HG02798 (cell line): ENCODE measurements around the gene CD200R1.
A peak's percentile ranks its signal among the peaks of the same experiment; 100 is the strongest.

Source experiments
- ATAC-seq: cut with Tn5 transposase; IDR thresholded peaks from one replicate; pipeline ENCODE4 v1.9.1; 2021; ENCODE audit warnings: mild to moderate bottlenecking; ENCODE audit not compliant: unreplicated experiment, poor library complexity

Gene CD200R1

GRCh38 chr3:112897791-112898190, 77.1 kb downstream of the CD200R1 start:
- no peak for ATAC-seq

GRCh38 chr3:112894258-112894657, 80.6 kb downstream of the CD200R1 start:
- no peak for ATAC-seq

GRCh38 chr3:112889357-112889756, 85.5 kb downstream of the CD200R1 start:
- ATAC-seq = no peak

- ATAC-seq = peak; percentile 48
These were observed 86.4 kb downstream of the CD200R1 start for GRCh38 chr3:112888381-112889085.

GRCh38 chr3:112884678-112885290, 90.1 kb downstream of the CD200R1 start:
- peak; percentile 65 for ATAC-seq

GRCh38 chr3:112881891-112882290, 93.0 kb downstream of the CD200R1 start:
- ATAC-seq = no peak

GRCh38 chr3:112875561-112875960, 99.3 kb downstream of the CD200R1 start:
- no peak for ATAC-seq

- peak; percentile 47 for ATAC-seq
These were observed 100.2 kb downstream of the CD200R1 start for GRCh38 chr3:112874725-112875124.

GRCh38 chr3:112873632-112874031, 101.3 kb downstream of the CD200R1 start:
- peak; percentile 68 for ATAC-seq

GRCh38 chr3:112871735-112872134, 103.2 kb downstream of the CD200R1 start:
- ATAC-seq = no peak
